Suppressor macrophage treated with lipopolysaccharide for 4 hours (primary cell): ENCODE results near the gene MMP11.

Experiments used
- DNase-seq: peaks from one replicate; pipeline ENCODE4 v3.0.0-alpha.2; 2020

Gene MMP11

GRCh38 chr22:23833017-23833751 is 60.5 kb downstream of the MMP11 start:
- DNase-seq, result no peak
